Loucy (cell line): Measurements from ENCODE around the gene NUDT1.

Source experiments
- H2AFZ ChIP-seq: fragments of 200-600 bp; sonication (generic); 2 replicates; pipeline ENCODE4 v1.6.0; 2016; ENCODE audit warnings: antibody characterized with exemption, mild to moderate bottlenecking, low read length, moderate library complexity
- H3F3A ChIP-seq: fragments of 200-600 bp; 2 replicates; pipeline ENCODE4 v1.6.0; 2016; ENCODE audit warnings: antibody characterized with exemption, low read depth, mild to moderate bottlenecking
- H3K27me3 ChIP-seq: fragments of 200-600 bp; sonication (generic); 2 replicates; pipeline ENCODE4 v1.6.1; 2014; ENCODE audit warnings: low read length, mild to moderate bottlenecking; ENCODE audit not compliant: insufficient read depth, poor library complexity, severe bottlenecking
- H3K36me3 ChIP-seq: fragments of 200-600 bp; sonication (generic); 2 replicates; pipeline ENCODE4 v1.6.1; 2016; ENCODE audit warnings: low read length; ENCODE audit not compliant: insufficient read depth
- H3K4me1 ChIP-seq: fragments of 200-600 bp; sonication (generic); 2 replicates; pipeline ENCODE4 v1.5.1; 2014; ENCODE audit warnings: low read length, mild to moderate bottlenecking; ENCODE audit not compliant: insufficient read depth, poor library complexity, severe bottlenecking
- H3K4me2 ChIP-seq: fragments of 200-600 bp; sonication (generic); 2 replicates; pipeline ENCODE4 v1.6.0; 2014; ENCODE audit warnings: antibody characterized with exemption, low read length, low read depth, mild to moderate bottlenecking; ENCODE audit not compliant: poor library complexity, severe bottlenecking
- H3K4me3 ChIP-seq: fragments of 200-600 bp; sonication (generic); 2 replicates; pipeline ENCODE4 v1.5.1; 2014; ENCODE audit warnings: low read length, mild to moderate bottlenecking, mixed read lengths; ENCODE audit not compliant: poor library complexity, severe bottlenecking
- H3K79me2 ChIP-seq: fragments of 200-600 bp; sonication (generic); 2 replicates; pipeline ENCODE4 v1.6.1; 2014; ENCODE audit warnings: low read length; ENCODE audit not compliant: insufficient read depth
- H3K9ac ChIP-seq: fragments of 200-600 bp; sonication (generic); 2 replicates; pipeline ENCODE4 v1.6.0; 2014; ENCODE audit warnings: mild to moderate bottlenecking, low read depth, low read length, moderate library complexity; ENCODE audit not compliant: poor library complexity, severe bottlenecking
- H3K9me2 ChIP-seq: fragments of 200-600 bp; sonication (generic); replicated peaks from 2 replicates; pipeline ENCODE4 v1.6.1; 2016; ENCODE audit warnings: low read depth, low read length, mixed read lengths
- H3K9me3 ChIP-seq: fragments of 200-600 bp; sonication (generic); 2 replicates; pipeline ENCODE4 v1.6.1; 2014; ENCODE audit warnings: mild to moderate bottlenecking, antibody characterized with exemption, low read length, low read depth; ENCODE audit not compliant: insufficient read depth
- H4K20me1 ChIP-seq: fragments of 200-600 bp; sonication (generic); 2 replicates; pipeline ENCODE4 v1.6.0; 2014; ENCODE audit warnings: antibody characterized with exemption, low read length, mild to moderate bottlenecking; ENCODE audit not compliant: insufficient read depth, poor library complexity, severe bottlenecking
- EZH2phosphoT487 ChIP-seq: fragments of 200-600 bp; IDR thresholded peaks from 2 replicates; pipeline ENCODE4 v1.6.1; 2018; ENCODE audit warnings: antibody characterized with exemption, mild to moderate bottlenecking, moderate library complexity, borderline replicate concordance
- TF ChIP-seq, protein P1 (sequence below): fragments of 200-600 bp; sonication (generic); conservative IDR thresholded peaks from 2 replicates; pipeline ENCODE4 v1.5.1; 2014; ENCODE audit warnings: mild to moderate bottlenecking, antibody characterized with exemption, low read length

Gene NUDT1

DNA sequence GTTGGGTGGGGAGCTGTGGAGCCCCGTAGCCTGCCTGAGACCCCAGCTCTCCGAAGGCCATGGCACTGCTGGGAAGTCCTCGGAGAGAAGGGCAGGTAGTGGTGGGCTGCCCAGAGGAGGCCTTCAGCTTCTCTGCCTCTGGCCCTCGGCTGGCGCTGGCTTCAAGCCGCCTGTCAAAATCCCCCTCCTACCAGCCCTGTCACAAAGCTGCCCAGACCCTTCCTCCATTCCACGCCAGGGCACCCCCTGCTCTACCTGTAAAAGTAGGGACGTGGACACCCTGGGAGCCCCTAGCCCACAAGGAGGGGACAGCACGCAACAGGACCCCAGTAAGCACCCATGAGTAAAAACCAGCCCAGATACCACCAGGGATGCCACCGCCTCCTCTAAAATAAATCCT is 40.9 kb upstream of the NUDT1 start:
- Histone ChIP-seq H2AFZ (no peak overlapping the region), H3K4me3 (no peak overlapping the region), H3K9me2 (no peaks in the 10 kb centered on the region), H3F3A (no peaks in the 10 kb centered on the region), H3K9ac (no peak overlapping the region), H3K9me3 (no peaks in the 10 kb centered on the region), H3K27me3 (no peaks in the 10 kb centered on the region), H3K36me3 (peaks cover 50% of the 10 kb centered on the region; the same call in 1 of the 2 replicates), H3K4me2 (no peak overlapping the region), H4K20me1 (no peaks in the 10 kb centered on the region), H3K79me2 (peaks cover 7% of the 10 kb centered on the region; the same call in 1 of the 2 replicates), H3K4me1 (no peaks in the 10 kb centered on the region)
- TF ChIP-seq, protein P1, sequence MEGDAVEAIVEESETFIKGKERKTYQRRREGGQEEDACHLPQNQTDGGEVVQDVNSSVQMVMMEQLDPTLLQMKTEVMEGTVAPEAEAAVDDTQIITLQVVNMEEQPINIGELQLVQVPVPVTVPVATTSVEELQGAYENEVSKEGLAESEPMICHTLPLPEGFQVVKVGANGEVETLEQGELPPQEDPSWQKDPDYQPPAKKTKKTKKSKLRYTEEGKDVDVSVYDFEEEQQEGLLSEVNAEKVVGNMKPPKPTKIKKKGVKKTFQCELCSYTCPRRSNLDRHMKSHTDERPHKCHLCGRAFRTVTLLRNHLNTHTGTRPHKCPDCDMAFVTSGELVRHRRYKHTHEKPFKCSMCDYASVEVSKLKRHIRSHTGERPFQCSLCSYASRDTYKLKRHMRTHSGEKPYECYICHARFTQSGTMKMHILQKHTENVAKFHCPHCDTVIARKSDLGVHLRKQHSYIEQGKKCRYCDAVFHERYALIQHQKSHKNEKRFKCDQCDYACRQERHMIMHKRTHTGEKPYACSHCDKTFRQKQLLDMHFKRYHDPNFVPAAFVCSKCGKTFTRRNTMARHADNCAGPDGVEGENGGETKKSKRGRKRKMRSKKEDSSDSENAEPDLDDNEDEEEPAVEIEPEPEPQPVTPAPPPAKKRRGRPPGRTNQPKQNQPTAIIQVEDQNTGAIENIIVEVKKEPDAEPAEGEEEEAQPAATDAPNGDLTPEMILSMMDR, result no peak
- TF ChIP-seq EZH2phosphoT487, result no peak

DNA sequence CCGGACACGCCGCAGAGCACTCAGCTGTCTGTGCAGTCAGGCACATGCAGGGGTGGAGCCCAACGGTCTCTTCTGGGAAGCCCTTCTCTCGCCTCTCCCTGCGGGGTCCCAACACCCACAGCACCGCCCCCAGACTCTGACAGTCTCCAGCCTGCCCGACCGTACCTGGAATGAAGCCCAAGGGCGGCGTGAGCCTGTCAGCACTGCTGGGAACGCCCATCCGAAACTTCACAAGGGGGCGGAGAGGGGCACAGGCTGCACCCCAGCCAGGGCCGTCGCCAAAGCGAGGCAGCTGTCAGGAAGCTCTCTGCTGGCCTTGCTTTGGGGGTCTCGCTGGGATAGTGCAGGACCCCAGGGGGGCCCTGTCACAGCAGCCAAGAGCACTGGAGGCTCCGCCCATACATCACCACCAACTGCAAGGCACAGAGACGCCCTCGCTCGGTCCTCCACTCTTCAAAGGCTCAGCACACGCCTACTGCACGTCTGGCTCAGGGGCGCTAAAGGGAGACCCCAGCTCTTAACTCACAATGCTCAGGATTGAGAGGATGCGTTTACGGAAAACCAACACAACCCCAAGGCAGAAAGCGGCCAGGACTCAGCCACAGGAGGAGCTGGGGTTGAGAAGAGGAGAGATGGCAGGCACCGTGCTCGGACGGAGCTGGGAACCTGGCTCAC is 40.2 kb upstream of the NUDT1 start:
- Histone ChIP-seq H4K20me1 (no peaks in the 10 kb centered on the region), H3K4me2 (no peak overlapping the region)

DNA sequence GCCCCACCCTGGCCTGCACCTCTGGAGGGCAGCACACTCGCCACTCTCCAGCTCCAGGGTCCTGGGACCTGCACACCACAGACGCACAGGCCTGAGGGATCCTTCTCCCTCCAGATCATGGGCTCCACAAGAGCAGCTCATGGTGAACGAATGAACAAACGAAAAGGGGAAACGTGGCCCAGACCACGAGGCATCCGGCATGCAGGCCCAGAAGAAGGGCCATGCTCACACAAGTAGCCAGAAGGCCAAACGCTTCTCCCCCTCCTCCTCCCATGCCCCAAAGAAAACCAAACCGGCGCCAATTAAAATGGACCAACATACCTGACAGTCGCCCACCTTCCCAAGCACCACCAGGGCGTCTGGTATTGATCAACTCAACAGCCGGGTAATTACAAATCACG is 39.7 kb upstream of the NUDT1 start:
- Histone ChIP-seq H3K4me1 (no peaks in the 10 kb centered on the region), H4K20me1 (no peaks in the 10 kb centered on the region), H3K27me3 (no peaks in the 10 kb centered on the region), H3K4me2 (no peak overlapping the region), H3K79me2 (peaks cover 3% of the 10 kb centered on the region; the same call in 1 of the 2 replicates), H2AFZ (no peak overlapping the region), H3K9ac (no peak overlapping the region), H3F3A (no peaks in the 10 kb centered on the region), H3K36me3 (peaks cover 47% of the 10 kb centered on the region; the same call in 1 of the 2 replicates), H3K9me2 (no peaks in the 10 kb centered on the region), H3K4me3 (no peak overlapping the region), H3K9me3 (no peaks in the 10 kb centered on the region)
- no peak for TF ChIP-seq EZH2phosphoT487
- TF ChIP-seq, protein P1, result no peak

More for the DNA sequence above, 40.2 kb upstream of the NUDT1 start:
- no peaks in the 10 kb centered on the region for H3K9me2 ChIP-seq
- no peak overlapping the region for H3K4me3 ChIP-seq
- no peaks in the 10 kb centered on the region for H3K9me3 ChIP-seq
- peaks cover 3% of the 10 kb centered on the region; the same call in 1 of the 2 replicates for H3K79me2 ChIP-seq
- no peaks in the 10 kb centered on the region for H3F3A ChIP-seq
- H3K4me1 ChIP-seq, result no peaks in the 10 kb centered on the region
- no peak overlapping the region for H2AFZ ChIP-seq
- no peak overlapping the region for H3K9ac ChIP-seq
- no peaks in the 10 kb centered on the region for H3K27me3 ChIP-seq
- H3K36me3 ChIP-seq, result peaks cover 48% of the 10 kb centered on the region; the same call in 1 of the 2 replicates
- TF ChIP-seq, protein P1, result no peak
- TF ChIP-seq EZH2phosphoT487, result no peak
